GM21360 (cell line): ENCODE measurements around the gene ACVRL1.

Source experiments
- ATAC-seq: cut with Tn5 transposase; IDR thresholded peaks from one replicate; pipeline ENCODE4 v1.9.1; 2021; ENCODE audit warnings: mild to moderate bottlenecking, moderate library complexity; ENCODE audit not compliant: unreplicated experiment

Gene ACVRL1

GRCh38 chr12:51959921-51960320, 52.6 kb downstream of the ACVRL1 start:
- ATAC-seq: no peak

GRCh38 chr12:51960488-51960887, 53.2 kb downstream of the ACVRL1 start:
- no peak for ATAC-seq

GRCh38 chr12:51960890-51961289, 53.6 kb downstream of the ACVRL1 start:
- ATAC-seq: no peak

- ATAC-seq: no peak
Observed at GRCh38 chr12:51961834-51962233, 54.5 kb downstream of the ACVRL1 start.

GRCh38 chr12:51962737-51963136, 55.4 kb downstream of the ACVRL1 start:
- ATAC-seq: no peak

- no peak for ATAC-seq
Observed at GRCh38 chr12:51963477-51963876, 56.2 kb downstream of the ACVRL1 start.

GRCh38 chr12:51969643-51970042, 62.3 kb downstream of the ACVRL1 start:
- no peak for ATAC-seq

GRCh38 chr12:51970904-51971646, 63.8 kb downstream of the ACVRL1 start:
- peak; percentile 92 for ATAC-seq

GRCh38 chr12:51971679-51972421, 64.5 kb downstream of the ACVRL1 start:
- ATAC-seq: no peak

GRCh38 chr12:51972422-51972812, 65.1 kb downstream of the ACVRL1 start:
- ATAC-seq: no peak

GRCh38 chr12:51972849-51973273, 65.6 kb downstream of the ACVRL1 start:
- ATAC-seq: no peak
